Neutrophil (primary cell): ENCODE results near the gene CFAP161.

Source experiments
- H3K27ac ChIP-seq: fragments of 200-600 bp; sonication (generic); 2 replicates; pipeline ENCODE4 v1.5.1; 2016; ENCODE audit warnings: mild to moderate bottlenecking, moderate library complexity
- H3K27me3 ChIP-seq: fragments of 200-600 bp; sonication (generic); 2 replicates; pipeline ENCODE4 v1.6.0; 2016; ENCODE audit warnings: mild to moderate bottlenecking
- H3K36me3 ChIP-seq: fragments of 200-600 bp; sonication (generic); 2 replicates; pipeline ENCODE4 v1.5.1; 2017
- H3K4me1 ChIP-seq, 2 experiments: fragments of 200-600 bp in 1 of 2; sonication (generic) in 1 of 2; 1 replicate in 1 of 2; 2 replicates in 1 of 2; pipeline versions ENCODE4 v1.5.1 to v1.6.1; 2013 to 2016; ENCODE audit warnings: low read depth in 1 of 2, low read length in 1 of 2, mild to moderate bottlenecking in 1 of 2, moderate library complexity in 1 of 2; ENCODE audit not compliant: control insufficient read depth in 1 of 2, insufficient read depth in 1 of 2
- H3K4me3 ChIP-seq, 2 experiments: fragments of 200-600 bp in 1 of 2; sonication (generic) in 1 of 2; 1 replicate in 1 of 2; 2 replicates in 1 of 2; pipeline ENCODE4 v1.5.1; 2013 to 2016; ENCODE audit warnings: low read depth in 1 of 2, low read length in 1 of 2, mild to moderate bottlenecking in 1 of 2, moderate library complexity in 1 of 2
- H3K9me3 ChIP-seq: fragments of 200-600 bp; sonication (generic); 2 replicates; pipeline ENCODE4 v1.5.1; 2016
- CTCF ChIP-seq: fragments of 200-600 bp; sonication (generic); IDR thresholded peaks from 2 replicates; pipeline ENCODE4 v1.5.1; 2016; ENCODE audit warnings: antibody characterized with exemption

CFAP161 gene

GRCh38 chr15:81107889-81108288, 26.2 kb upstream of the CFAP161 start:
- Histone ChIP-seq H3K4me1 (no peaks in the 10 kb centered on the region), H3K4me3 (no peak overlapping the region), H3K27me3 (peaks cover 23% of the 10 kb centered on the region), H3K36me3 (no peaks in the 10 kb centered on the region), H3K27ac (no peak overlapping the region), H3K9me3 (no peaks in the 10 kb centered on the region)
- no peak for TF ChIP-seq CTCF

GRCh38 chr15:81108427-81108826, 25.6 kb upstream of the CFAP161 start:
- no peak overlapping the region for H3K27ac ChIP-seq
- peaks cover 23% of the 10 kb centered on the region for H3K27me3 ChIP-seq
- no peaks in the 10 kb centered on the region for H3K36me3 ChIP-seq
- H3K9me3 ChIP-seq = no peaks in the 10 kb centered on the region
- no peak overlapping the region for H3K4me3 ChIP-seq
- TF ChIP-seq CTCF = no peak
- H3K4me1 ChIP-seq = no peaks in the 10 kb centered on the region

DNA sequence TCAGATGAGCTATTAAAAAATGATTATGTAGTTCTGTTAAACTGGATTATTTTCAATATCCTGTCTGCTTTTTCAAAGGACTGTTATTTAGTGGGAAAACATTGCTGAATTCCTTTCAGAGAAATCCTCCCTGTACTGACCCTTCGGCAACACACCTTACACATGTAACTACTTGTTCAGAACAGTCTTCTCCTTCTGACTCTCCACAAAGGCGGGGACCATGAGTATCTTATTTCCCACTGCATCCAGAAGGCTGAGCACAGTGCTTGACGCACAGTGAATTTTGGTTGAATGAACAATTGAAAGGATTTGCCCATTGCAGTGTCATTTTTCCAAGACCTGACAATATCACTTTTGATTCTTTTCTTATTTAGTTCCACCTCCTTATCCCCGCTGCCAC, 23.1 kb upstream of the CFAP161 start:
- Histone ChIP-seq H3K27me3 (peaks cover 23% of the 10 kb centered on the region), H3K4me1 (peaks cover 6 to 7% of the 10 kb centered on the region in 2 experiments), H3K4me3 (no peak overlapping the region), H3K9me3 (no peaks in the 10 kb centered on the region), H3K27ac (no peak overlapping the region), H3K36me3 (no peaks in the 10 kb centered on the region)
- TF ChIP-seq CTCF = no peak

DNA sequence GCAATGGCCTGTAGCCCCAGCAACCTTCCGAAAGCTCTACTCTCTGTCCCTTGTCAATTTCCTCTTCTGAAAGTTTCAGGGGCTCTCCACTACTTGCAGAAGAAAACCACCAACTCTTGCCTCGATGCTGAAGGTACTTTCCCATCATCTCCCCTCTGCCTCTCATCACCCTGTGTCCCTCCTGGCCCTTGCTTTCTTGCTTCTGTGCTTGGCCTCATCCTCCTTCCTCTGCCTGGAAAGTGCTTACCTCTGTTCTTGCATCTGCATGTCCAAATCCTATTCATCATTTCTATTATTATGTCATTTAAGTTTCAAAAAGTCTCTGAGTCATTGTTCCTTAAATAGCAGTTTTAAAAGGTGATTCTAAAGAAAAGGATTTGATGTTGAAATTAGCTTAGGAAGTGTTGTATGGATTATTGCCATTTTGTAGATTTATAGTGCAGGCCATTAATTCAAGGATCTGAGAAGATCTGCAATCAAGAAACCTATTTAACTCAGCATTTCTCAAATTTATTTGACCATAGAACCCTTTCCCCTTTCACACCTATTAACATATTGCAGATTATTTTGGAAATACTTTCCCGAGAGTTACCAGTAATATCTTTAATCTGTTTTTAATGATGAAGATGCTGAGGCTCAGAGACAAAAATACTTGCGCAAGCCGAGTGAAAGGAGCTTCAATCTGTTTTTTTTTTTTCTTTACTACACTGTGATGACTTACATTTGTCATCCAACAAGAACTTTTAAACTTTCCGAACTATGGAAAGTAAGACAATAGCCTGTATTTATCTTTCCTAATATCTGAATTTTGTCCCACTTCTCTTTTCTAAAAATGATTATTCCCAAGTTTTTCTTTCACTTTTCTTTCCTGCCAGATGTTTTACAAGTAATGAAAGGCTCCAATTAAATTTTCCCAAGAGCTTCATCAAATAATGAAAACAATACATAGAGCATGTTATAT, 22.3 kb upstream of the CFAP161 start:
- no peak overlapping the region for H3K27ac ChIP-seq
- H3K36me3 ChIP-seq = no peaks in the 10 kb centered on the region
- peaks cover 27% of the 10 kb centered on the region for H3K27me3 ChIP-seq
- H3K4me1 ChIP-seq = peaks cover 6 to 7% of the 10 kb centered on the region in 2 experiments
- H3K4me3 ChIP-seq = no peak overlapping the region
- TF ChIP-seq CTCF = no peak
- H3K9me3 ChIP-seq = no peaks in the 10 kb centered on the region

- Histone ChIP-seq H3K36me3 (no peaks in the 10 kb centered on the region), H3K27ac (no peak overlapping the region), H3K27me3 (peaks cover 42% of the 10 kb centered on the region), H3K4me3 (no peak overlapping the region), H3K9me3 (no peaks in the 10 kb centered on the region), H3K4me1 (peaks cover 6 to 7% of the 10 kb centered on the region in 2 experiments)
- no peak for TF ChIP-seq CTCF
Measured at GRCh38 chr15:81113204-81113657, 20.8 kb upstream of the CFAP161 start.
